ENCODE measurements around the gene SPRR4. TPM values are rescaled to one million over a fixed set of nuclear protein-coding genes. Genes with fewer than 3 reads are reported as not detected.

Gene SPRR4
- total RNA-seq, 1 experiment from 2014 or later = not detected

- H3K9me3 ChIP-seq (ENCODE audit: insufficient read depth, low read depth) = no peaks in the 10 kb centered on the region
- intact Hi-C loops (cut with micrococcal nuclease; ENCODE audit: unreplicated experiment) = loop anchor here (5.0 kb wide), 1 partner anchor 76 kb away; the partner anchor contains the start of gene IVL
- DNase-seq = peak; percentile 6 to 75
- ChIA-PET POLR2A (ENCODE audit: unreplicated experiment) (interaction anchor here (0.6 kb wide), 1 partner anchor 31 kb away, joined by 3 read pairs; no protein-coding TSS in a partner anchor), CTCF (no interaction called here)
- peak overlapping the region; percentile 66 for H3K4me2 ChIP-seq
- TF ChIP-seq EZH2 (IDR thresholded peaks at IDR 0.05; ENCODE audit: low read depth) = no peak
- TF ChIP-seq, protein P1, sequence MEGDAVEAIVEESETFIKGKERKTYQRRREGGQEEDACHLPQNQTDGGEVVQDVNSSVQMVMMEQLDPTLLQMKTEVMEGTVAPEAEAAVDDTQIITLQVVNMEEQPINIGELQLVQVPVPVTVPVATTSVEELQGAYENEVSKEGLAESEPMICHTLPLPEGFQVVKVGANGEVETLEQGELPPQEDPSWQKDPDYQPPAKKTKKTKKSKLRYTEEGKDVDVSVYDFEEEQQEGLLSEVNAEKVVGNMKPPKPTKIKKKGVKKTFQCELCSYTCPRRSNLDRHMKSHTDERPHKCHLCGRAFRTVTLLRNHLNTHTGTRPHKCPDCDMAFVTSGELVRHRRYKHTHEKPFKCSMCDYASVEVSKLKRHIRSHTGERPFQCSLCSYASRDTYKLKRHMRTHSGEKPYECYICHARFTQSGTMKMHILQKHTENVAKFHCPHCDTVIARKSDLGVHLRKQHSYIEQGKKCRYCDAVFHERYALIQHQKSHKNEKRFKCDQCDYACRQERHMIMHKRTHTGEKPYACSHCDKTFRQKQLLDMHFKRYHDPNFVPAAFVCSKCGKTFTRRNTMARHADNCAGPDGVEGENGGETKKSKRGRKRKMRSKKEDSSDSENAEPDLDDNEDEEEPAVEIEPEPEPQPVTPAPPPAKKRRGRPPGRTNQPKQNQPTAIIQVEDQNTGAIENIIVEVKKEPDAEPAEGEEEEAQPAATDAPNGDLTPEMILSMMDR (conservative IDR thresholded peaks at IDR 0.05) = no peak
- no peaks in the 10 kb centered on the region for H3K27me3 ChIP-seq (ENCODE audit: insufficient read depth, low read depth)
- H4K20me1 ChIP-seq (ENCODE audit: insufficient read depth) = no peaks in the 10 kb centered on the region
- no peaks in the 10 kb centered on the region for H3K79me2 ChIP-seq (ENCODE audit: low read depth)
- peak overlapping the region; percentile 76 for H3K27ac ChIP-seq
- peaks cover 3% of the 10 kb centered on the region; the same call in 1 of the 2 replicates for H3F3A ChIP-seq (ENCODE audit: insufficient read depth, low read depth)
- H3K4me1 ChIP-seq (replicated peaks; ENCODE audit: insufficient read depth) = peaks cover 32% of the 10 kb centered on the region
- BruUV-seq (replicated peaks) = no TSS peak
- H2AFZ ChIP-seq = no peak overlapping the region
- H3K4me3 ChIP-seq = peak overlapping the region; percentile 23; the same call in 1 of the 2 replicates
- H3K36me3 ChIP-seq (ENCODE audit: low read depth) = no peaks in the 10 kb centered on the region
- no peaks in the 10 kb centered on the region for H3K9me2 ChIP-seq (ENCODE audit: insufficient read depth)
Measured at GRCh38 chr1:152983234-152983633, 12.8 kb downstream of the SPRR4 start.

DNA sequence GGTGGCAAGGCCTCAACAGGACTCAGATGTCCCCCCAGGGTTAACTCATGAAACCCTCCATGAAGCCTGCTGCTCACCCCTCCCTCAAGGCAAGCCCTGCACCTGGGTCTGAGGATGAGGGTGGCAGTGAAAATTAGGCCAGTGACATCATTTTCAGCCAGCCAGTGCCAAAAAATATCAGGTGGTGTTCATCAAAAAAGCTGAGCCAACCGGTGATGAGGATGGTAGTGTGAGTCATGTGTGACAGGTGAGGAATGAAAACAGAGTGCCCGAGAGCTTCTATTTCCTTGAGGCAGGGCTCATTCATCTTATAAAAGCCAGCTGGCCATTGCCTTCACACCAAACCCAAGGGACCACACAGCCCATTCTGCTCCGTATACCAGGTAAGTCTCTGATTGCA is 13.3 kb downstream of the SPRR4 start, which contains the start of gene SPRR1A:
Gene SPRR1A (plus strand): TSS at position 339 of the 400 bp plus-strand sequence. CDS start 1,150 bp downstream, outside the sequence.
- BruUV-seq (replicated peaks) = no TSS peak
- Histone ChIP-seq H3K4me3 (peak within 1 kb of the TSS; percentile 23; the same call in 1 of the 2 replicates), H3K36me3 (ENCODE audit: low read depth) (no peaks in the 10 kb centered on the region), H2AFZ (no peak within 1 kb of the TSS), H4K20me1 (ENCODE audit: insufficient read depth) (no peaks in the 10 kb centered on the region), H3K9me2 (ENCODE audit: insufficient read depth) (no peaks in the 10 kb centered on the region), H3K4me2 (peak within 1 kb of the TSS; percentile 66), H3K27me3 (ENCODE audit: insufficient read depth, low read depth) (no peaks in the 10 kb centered on the region), H3F3A (ENCODE audit: insufficient read depth, low read depth) (peaks cover 3% of the 10 kb centered on the region; the same call in 1 of the 2 replicates), H3K4me1 (replicated peaks; ENCODE audit: insufficient read depth) (peaks cover 32% of the 10 kb centered on the region), H3K79me2 (ENCODE audit: low read depth) (no peaks in the 10 kb centered on the region), H3K9me3 (ENCODE audit: insufficient read depth, low read depth) (no peaks in the 10 kb centered on the region), H3K27ac (peak within 1 kb of the TSS; percentile 76)
- POLR2A ChIA-PET (ENCODE audit: unreplicated experiment) = no interaction called here
- intact Hi-C loops (cut with micrococcal nuclease; ENCODE audit: unreplicated experiment) = loop anchor here (5.0 kb wide), 1 partner anchor 76 kb away; the partner anchor contains the start of gene IVL
- CTCF ChIA-PET = no interaction called here
- DNase-seq = peak; percentile 41 to 94
- TF ChIP-seq, protein P1 (conservative IDR thresholded peaks at IDR 0.05) = no peak
- TF ChIP-seq EZH2 (IDR thresholded peaks at IDR 0.05; ENCODE audit: low read depth) = no peak

DNA sequence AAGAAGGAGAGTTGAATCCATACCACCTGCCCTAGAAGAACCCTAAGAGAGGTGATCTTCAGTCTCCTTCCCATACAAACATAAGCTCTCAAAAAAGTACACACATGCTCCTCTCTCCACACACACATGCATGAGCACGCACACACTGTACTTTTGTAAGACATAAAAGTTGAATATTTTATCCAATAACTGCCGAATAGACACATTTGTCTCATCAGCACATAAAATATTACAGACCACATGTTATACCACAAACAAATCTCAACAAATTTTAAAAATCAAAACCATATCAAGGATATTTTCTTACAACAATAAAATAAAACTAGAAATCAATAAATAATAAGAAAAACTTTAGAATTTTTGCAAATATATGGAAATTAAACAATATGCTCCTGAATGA is 16.1 kb downstream of the SPRR4 start:
- Histone ChIP-seq H3K79me2 (ENCODE audit: low read depth) (no peaks in the 10 kb centered on the region), H3K4me3 (no peak overlapping the region), H3K4me2 (no peak overlapping the region), H3K27me3 (ENCODE audit: insufficient read depth, low read depth) (no peaks in the 10 kb centered on the region), H3K27ac (no peak overlapping the region), H3K4me1 (replicated peaks; ENCODE audit: insufficient read depth) (peaks cover 32% of the 10 kb centered on the region), H2AFZ (no peak overlapping the region), H3K36me3 (ENCODE audit: low read depth) (no peaks in the 10 kb centered on the region), H3K9me2 (ENCODE audit: insufficient read depth) (no peaks in the 10 kb centered on the region), H4K20me1 (ENCODE audit: insufficient read depth) (no peaks in the 10 kb centered on the region), H3K9me3 (ENCODE audit: insufficient read depth, low read depth) (no peaks in the 10 kb centered on the region), H3F3A (ENCODE audit: insufficient read depth, low read depth) (peaks cover 3% of the 10 kb centered on the region; the same call in 1 of the 2 replicates)
- CTCF ChIA-PET = no interaction called here
- no TSS peak for BruUV-seq (replicated peaks)
- intact Hi-C loops (cut with micrococcal nuclease; ENCODE audit: unreplicated experiment) = no loop called here
- DNase-seq = no peak
- POLR2A ChIA-PET (ENCODE audit: unreplicated experiment) = no interaction called here
- TF ChIP-seq EZH2 (IDR thresholded peaks at IDR 0.05; ENCODE audit: low read depth) = no peak
- TF ChIP-seq, protein P1 (conservative IDR thresholded peaks at IDR 0.05) = no peak

All from PC-9 (cell line).